Nephron (organoid): ENCODE results near the gene ITCH.
"Not testable (repeated sequence)": the region's sequence is repeated elsewhere in the genome, so short reads cannot be mapped to it uniquely, and the experiment has no call there.

Experiments
- H3K27ac Mint-ChIP-seq, 3 experiments: 2 replicates each; pipeline ENCODE4 v1.8.0; 2020; ENCODE audit warnings: mixed read lengths in 3 of 3, mild to moderate bottlenecking in 2 of 3, moderate library complexity in 1 of 3
- H3K27me3 Mint-ChIP-seq: 2 replicates; pipeline ENCODE4 v1.8.0; 2021; ENCODE audit warnings: low read depth, mild to moderate bottlenecking, moderate library complexity, mixed read lengths
- H3K36me3 Mint-ChIP-seq: 2 replicates; pipeline ENCODE4 v1.8.0; 2020; ENCODE audit warnings: low read depth, mixed read lengths
- H3K4me1 Mint-ChIP-seq: 2 replicates; pipeline ENCODE4 v1.8.0; 2020; ENCODE audit warnings: mixed read lengths
- H3K4me3 Mint-ChIP-seq, 3 experiments: 2 replicates each; pipeline ENCODE4 v1.8.0; 2020; ENCODE audit warnings: mild to moderate bottlenecking in 3 of 3, mixed read lengths in 3 of 3, moderate library complexity in 2 of 3
- H3K9me3 Mint-ChIP-seq: 2 replicates; pipeline ENCODE4 v1.8.0; 2020; ENCODE audit warnings: mixed read lengths
- TF ChIP-seq, protein P1 (sequence below), 3 experiments: fragments of 200-600 bp; sonication (generic); IDR thresholded peaks; one replicate each; pipeline ENCODE4 v1.5.0; 2021; ENCODE audit warnings: antibody characterized with exemption in 3 of 3; ENCODE audit not compliant: unreplicated experiment in 3 of 3

The ITCH gene

DNA sequence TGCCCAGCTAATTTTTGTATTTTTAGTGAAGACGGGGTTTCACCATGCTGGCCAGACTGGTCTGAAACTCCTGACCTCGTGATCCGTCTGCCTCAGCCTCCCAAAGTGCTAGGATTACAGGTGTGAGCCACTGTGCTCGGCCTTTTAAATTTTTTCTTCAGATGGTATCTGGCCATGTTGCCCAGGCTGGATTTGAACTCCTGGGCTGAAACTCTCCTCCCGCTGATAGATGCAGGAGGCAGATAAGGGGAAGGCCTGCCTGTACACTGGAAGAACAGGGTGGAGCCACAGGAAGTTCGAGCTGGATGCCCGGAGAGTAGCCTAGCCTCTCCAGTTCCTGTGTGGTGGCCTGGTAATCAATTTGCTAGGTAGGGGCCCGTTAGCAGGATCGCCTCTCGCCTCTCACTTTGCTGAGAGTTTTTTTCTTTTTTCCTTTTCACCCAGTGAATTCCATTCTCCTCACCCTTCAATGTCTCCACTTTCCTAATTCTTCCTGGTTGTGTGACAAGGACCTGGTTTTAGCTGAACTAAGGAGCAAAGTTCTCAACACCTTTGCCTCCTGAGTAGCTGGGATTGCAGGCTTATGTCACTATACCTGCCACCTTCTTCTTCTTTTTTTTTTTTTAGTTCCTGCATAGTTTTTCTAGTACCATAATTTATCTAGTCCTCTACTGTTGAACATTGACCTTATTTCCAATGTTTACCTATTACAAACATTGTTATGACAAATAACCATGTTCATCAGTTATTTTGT lies 19.4 kb upstream of the ITCH start:
- Mint-ChIP-seq H3K9me3 (no peaks in the 10 kb centered on the region), H3K4me1 (no peaks in the 10 kb centered on the region), H3K27ac (peak overlapping the region in 1 of 3 experiments; percentile 3), H3K27me3 (peaks cover 4% of the 10 kb centered on the region), H3K4me3 (no peak overlapping the region), H3K36me3 (no peaks in the 10 kb centered on the region)
- TF ChIP-seq, protein P1, sequence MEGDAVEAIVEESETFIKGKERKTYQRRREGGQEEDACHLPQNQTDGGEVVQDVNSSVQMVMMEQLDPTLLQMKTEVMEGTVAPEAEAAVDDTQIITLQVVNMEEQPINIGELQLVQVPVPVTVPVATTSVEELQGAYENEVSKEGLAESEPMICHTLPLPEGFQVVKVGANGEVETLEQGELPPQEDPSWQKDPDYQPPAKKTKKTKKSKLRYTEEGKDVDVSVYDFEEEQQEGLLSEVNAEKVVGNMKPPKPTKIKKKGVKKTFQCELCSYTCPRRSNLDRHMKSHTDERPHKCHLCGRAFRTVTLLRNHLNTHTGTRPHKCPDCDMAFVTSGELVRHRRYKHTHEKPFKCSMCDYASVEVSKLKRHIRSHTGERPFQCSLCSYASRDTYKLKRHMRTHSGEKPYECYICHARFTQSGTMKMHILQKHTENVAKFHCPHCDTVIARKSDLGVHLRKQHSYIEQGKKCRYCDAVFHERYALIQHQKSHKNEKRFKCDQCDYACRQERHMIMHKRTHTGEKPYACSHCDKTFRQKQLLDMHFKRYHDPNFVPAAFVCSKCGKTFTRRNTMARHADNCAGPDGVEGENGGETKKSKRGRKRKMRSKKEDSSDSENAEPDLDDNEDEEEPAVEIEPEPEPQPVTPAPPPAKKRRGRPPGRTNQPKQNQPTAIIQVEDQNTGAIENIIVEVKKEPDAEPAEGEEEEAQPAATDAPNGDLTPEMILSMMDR (IDR thresholded peaks at IDR 0.05; ENCODE audit: unreplicated experiment in 3 of 3), result no peak

DNA sequence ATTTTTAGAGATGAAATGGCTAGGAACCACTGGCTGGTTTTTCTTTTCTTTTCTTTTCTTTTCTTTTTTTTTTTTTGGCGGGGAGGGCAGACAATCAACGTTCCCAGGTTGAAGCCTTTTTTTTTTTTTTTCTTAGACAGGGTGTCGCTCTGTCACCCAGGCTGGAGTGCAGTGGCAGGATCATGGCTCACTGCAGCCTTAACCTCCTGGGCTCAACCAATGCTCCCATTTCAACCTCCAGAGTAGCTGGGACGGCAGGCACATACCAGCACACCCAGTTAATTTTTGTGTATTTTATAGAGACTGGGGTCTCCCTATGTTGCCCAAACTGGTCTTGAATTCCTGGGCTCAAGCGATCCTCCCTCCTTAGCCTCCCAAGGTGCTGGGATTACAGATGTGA lies 18.8 kb upstream of the ITCH start:
- Mint-ChIP-seq H3K4me3 (no peak overlapping the region), H3K27ac (no peak overlapping the region), H3K27me3 (peaks cover 4% of the 10 kb centered on the region), H3K36me3 (no peaks in the 10 kb centered on the region), H3K9me3 (no peaks in the 10 kb centered on the region), H3K4me1 (no peaks in the 10 kb centered on the region)
- TF ChIP-seq, protein P1 (IDR thresholded peaks at IDR 0.05; ENCODE audit: unreplicated experiment in 3 of 3), result no peak

DNA sequence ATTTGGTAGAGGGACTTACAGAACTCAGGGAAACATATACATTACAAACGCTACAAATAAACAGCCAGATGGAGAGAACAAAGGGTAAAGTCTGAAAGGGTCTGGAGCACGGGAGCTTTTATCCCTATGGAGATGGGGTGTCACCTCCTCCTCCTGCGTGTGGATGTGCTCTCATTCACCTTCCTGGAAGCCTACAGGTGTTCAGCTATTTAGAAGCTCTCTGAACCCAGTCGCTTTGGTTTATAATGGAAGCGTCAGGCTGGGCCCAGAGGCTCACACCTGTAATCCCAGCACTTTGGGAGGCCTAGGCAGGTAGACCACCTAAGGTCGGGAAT lies 17.7 kb upstream of the ITCH start:
- H3K4me3 Mint-ChIP-seq, result no peak overlapping the region
- H3K4me1 Mint-ChIP-seq, result no peaks in the 10 kb centered on the region
- H3K9me3 Mint-ChIP-seq, result no peaks in the 10 kb centered on the region
- TF ChIP-seq, protein P1 (IDR thresholded peaks at IDR 0.05; ENCODE audit: unreplicated experiment in 3 of 3), result no peak
- H3K27me3 Mint-ChIP-seq, result peaks cover 4% of the 10 kb centered on the region
- no peaks in the 10 kb centered on the region for H3K36me3 Mint-ChIP-seq
- no peak overlapping the region for H3K27ac Mint-ChIP-seq

DNA sequence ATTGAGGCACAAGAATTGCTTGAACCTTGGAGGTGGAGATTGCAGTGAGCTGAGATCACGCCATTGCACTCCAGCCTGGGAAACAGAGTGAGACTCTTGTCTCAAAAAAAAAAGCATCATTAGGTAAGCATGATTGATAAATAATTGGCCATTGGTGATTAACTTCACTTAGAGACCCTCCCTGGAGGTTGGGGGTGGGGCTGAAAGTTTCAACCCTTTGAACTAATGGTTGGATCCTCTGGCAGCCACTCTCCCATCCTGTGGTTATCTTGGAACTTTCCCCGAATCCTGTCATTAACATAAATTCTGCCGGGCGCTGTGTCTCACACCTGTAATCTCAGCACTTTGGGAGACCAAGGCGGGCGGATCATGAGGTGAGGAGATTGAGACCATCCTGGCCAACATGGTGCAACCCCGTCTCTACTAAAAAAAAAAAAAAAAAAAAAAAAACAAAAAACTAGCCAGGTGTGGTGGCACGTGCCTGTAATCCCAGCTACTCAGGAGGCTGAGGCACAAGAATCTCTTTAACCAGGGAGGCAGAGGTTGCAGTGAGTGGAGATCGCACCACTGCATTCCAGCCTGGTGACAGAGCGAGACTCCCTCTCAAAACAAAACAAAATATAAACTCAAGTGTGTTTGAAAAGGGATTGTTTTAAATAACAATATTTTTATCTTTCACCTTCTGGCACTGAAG lies 17.1 kb upstream of the ITCH start:
- H3K27me3 Mint-ChIP-seq, H3K4me3 Mint-ChIP-seq, H3K27ac Mint-ChIP-seq, H3K4me1 Mint-ChIP-seq, H3K9me3 Mint-ChIP-seq, H3K36me3 Mint-ChIP-seq: not testable (repeated sequence)

GRCh38 chr20:34346533-34346865 lies 16.6 kb upstream of the ITCH start:
- H3K4me3 Mint-ChIP-seq, H3K4me1 Mint-ChIP-seq, H3K27ac Mint-ChIP-seq, H3K27me3 Mint-ChIP-seq, H3K9me3 Mint-ChIP-seq, H3K36me3 Mint-ChIP-seq: not testable (repeated sequence)

DNA sequence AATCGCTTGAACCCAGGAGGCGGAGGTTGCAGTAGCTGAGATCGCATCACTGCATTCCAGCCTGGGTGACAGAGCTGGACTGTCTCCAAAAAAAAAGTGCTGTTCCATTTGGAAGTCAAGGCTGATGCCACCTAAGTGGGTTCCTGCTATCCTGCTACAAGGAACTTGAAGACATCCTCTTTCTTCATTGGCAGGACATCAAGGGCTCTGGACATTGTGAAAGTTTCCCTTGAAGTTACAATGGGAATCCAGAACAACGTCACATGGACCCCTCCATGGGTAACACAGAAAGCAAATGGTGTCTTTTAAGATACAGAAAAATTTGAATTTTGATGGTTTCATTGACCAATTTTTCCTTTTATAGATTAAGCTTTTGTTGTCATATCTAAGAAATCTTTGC lies 15.5 kb upstream of the ITCH start:
- TF ChIP-seq, protein P1 (IDR thresholded peaks at IDR 0.05; ENCODE audit: unreplicated experiment in 3 of 3), result no peak
- no peaks in the 10 kb centered on the region for H3K9me3 Mint-ChIP-seq
- no peak overlapping the region for H3K4me3 Mint-ChIP-seq
- H3K27ac Mint-ChIP-seq, result no peak overlapping the region
- no peaks in the 10 kb centered on the region for H3K4me1 Mint-ChIP-seq
- peaks cover 4% of the 10 kb centered on the region for H3K27me3 Mint-ChIP-seq
- H3K36me3 Mint-ChIP-seq, result no peaks in the 10 kb centered on the region

- H3K36me3 Mint-ChIP-seq, result no peaks in the 10 kb centered on the region
- H3K27ac Mint-ChIP-seq, result no peak overlapping the region
- H3K4me3 Mint-ChIP-seq, result no peak overlapping the region
- H3K9me3 Mint-ChIP-seq, result no peaks in the 10 kb centered on the region
- TF ChIP-seq, protein P1 (IDR thresholded peaks at IDR 0.05; ENCODE audit: unreplicated experiment in 3 of 3), result no peak
- no peaks in the 10 kb centered on the region for H3K4me1 Mint-ChIP-seq
- H3K27me3 Mint-ChIP-seq, result peaks cover 4% of the 10 kb centered on the region
Measured at GRCh38 chr20:34350095-34350494, 13.0 kb upstream of the ITCH start.

DNA sequence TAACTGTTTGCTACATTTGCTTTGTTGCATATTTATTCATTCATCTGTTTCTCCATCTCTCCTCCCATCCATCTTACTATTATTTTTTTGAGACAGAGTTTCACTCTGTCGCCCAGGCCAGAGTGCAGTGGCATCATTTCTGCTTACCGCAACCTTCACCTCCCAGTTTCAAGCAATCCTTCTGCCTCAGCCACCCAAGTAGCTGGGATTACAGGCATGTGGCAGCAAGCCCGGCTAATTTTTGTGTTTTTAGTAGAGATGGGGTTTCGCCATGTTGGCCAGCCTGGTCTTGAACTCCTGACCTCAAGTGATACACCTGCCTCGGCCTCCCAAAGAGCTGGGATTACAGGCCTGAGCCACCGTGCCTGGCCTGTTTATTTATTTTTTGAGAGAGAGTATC lies 9.6 kb upstream of the ITCH start:
- not testable (repeated sequence) for H3K4me3 Mint-ChIP-seq, H3K4me1 Mint-ChIP-seq, H3K27ac Mint-ChIP-seq, H3K9me3 Mint-ChIP-seq, H3K36me3 Mint-ChIP-seq, H3K27me3 Mint-ChIP-seq
